Activated T-helper 2 cell treated with anti-CD3 and anti-CD28 coated beads, Interferon-gamma antibody, Interleukin-2, Interleukin-4, amounts not matched to agents 10 μg/mL and 5 μg/mL and 100 μg/mL, durations not matched to agents 14 hours and 24 hours and 36 hours (primary cell): ENCODE data around the gene RAPGEF3. TPM values are rescaled to one million over a fixed set of nuclear protein-coding genes. Genes with fewer than 3 reads are reported as not detected.
A peak's percentile ranks its signal among the peaks of the same experiment; 100 is the strongest.

Source experiments
- DNase-seq: peaks from one replicate; pipeline ENCODE4 v3.0.0; 2021; ENCODE audit warnings: low spot score
- H3K27ac Mint-ChIP-seq: one replicate; pipeline ENCODE4 v1.8.0; 2021; ENCODE audit warnings: mixed read lengths
- H3K27me3 Mint-ChIP-seq: one replicate; pipeline ENCODE4 v1.8.0; 2021; ENCODE audit warnings: low read depth, mixed read lengths
- H3K36me3 Mint-ChIP-seq: one replicate; pipeline ENCODE4 v1.8.0; 2021; ENCODE audit warnings: low read depth, mixed read lengths
- H3K4me1 Mint-ChIP-seq: one replicate; pipeline ENCODE4 v1.8.0; 2021; ENCODE audit warnings: low read depth, mixed read lengths
- H3K4me3 Mint-ChIP-seq: one replicate; pipeline ENCODE4 v1.8.0; 2021; ENCODE audit warnings: low read depth, mild to moderate bottlenecking, moderate library complexity, mixed read lengths
- H3K9me3 Mint-ChIP-seq: one replicate; pipeline ENCODE4 v1.8.0; 2021; ENCODE audit warnings: mixed read lengths
- intact Hi-C: fragments of 100-400 bp; cut with micrococcal nuclease; formaldehyde crosslinking; loops from one replicate; pipeline ENCODE4 v1.15.1; 2023
- total RNA-seq: library from RNA; stranded (reverse); gene quantifications from 2 replicates; pipeline ENCODE4 v1.2.3, GENCODE V29; 2022

Gene RAPGEF3
- total RNA-seq, 1 donor from 2014 or later: 2.7 TPM

DNA sequence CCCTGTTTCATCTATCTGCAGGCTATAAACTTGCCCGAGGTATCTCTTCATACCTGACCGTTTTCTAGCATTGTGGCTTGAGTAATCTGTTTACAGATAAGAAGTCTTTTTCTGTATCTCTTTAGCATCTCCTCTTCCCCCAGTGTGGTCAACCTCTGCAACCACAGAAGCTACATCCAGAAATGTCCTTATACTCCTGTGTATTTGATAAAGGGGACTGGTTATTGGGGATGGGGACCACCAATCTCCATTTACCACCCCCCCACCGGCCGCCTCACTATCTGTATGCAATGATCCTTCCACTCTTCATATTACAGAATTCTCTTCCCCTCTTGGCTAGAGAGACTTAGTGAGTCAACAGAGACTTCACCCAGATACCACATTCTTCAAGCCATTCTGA, 49.4 kb downstream of the RAPGEF3 start:
- peak; percentile 8 for DNase-seq
- no peaks in the 10 kb centered on the region for H3K27me3 Mint-ChIP-seq
- H3K36me3 Mint-ChIP-seq: no peaks in the 10 kb centered on the region
- peaks cover 43% of the 10 kb centered on the region for H3K4me1 Mint-ChIP-seq
- H3K4me3 Mint-ChIP-seq: peak overlapping the region; percentile 55
- H3K9me3 Mint-ChIP-seq: no peaks in the 10 kb centered on the region
- H3K27ac Mint-ChIP-seq: peak overlapping the region; percentile 77
- intact Hi-C loops: loop anchor here (2.0 to 10.0 kb wide), 9 partner anchors 178 to 1982 kb away; partner anchors contain the start of genes ARID2, ASB8, SLC38A1 and TMEM106C

DNA sequence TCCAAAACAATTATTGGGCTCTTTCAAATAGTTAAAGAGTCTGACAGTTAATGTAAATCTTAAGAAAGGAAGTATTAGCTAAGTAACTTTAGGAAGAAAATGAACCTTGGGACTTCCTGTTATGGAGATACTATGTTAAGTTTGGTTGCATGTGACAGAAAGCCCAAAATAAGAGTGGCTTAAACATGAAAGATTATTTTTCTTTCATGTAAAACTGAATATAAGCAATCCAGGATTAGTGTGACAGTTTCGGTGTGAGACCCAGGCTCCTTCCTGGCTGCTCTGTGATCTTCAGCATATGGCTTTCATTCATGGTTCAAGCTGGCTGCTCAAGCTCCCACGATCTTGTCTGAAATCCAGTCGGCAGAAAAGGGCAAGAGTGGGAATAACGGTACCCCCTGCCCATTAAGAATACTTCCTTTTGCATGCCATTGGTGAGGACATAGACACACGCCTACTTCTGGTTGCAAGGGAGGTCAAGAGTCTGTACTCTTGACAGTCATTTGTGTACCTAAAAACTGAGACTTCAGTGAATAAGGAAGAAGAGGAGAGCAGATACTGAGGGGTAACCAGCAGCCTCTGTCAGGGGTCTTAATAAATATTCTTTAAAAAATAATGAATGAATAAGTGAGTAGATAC, 50.7 kb downstream of the RAPGEF3 start:
- Mint-ChIP-seq H3K9me3 (no peaks in the 10 kb centered on the region), H3K4me1 (peaks cover 52% of the 10 kb centered on the region), H3K36me3 (peaks cover 9% of the 10 kb centered on the region), H3K27me3 (no peaks in the 10 kb centered on the region), H3K4me3 (peak overlapping the region; percentile 67), H3K27ac (peak overlapping the region; percentile 50)
- peak; percentile 8 for DNase-seq
- intact Hi-C loops: loop anchor here (2.0 to 10.0 kb wide), 11 partner anchors 125 to 1981 kb away; partner anchors contain the start of genes ARID2, ASB8, SCAF11 and SLC38A1

DNA sequence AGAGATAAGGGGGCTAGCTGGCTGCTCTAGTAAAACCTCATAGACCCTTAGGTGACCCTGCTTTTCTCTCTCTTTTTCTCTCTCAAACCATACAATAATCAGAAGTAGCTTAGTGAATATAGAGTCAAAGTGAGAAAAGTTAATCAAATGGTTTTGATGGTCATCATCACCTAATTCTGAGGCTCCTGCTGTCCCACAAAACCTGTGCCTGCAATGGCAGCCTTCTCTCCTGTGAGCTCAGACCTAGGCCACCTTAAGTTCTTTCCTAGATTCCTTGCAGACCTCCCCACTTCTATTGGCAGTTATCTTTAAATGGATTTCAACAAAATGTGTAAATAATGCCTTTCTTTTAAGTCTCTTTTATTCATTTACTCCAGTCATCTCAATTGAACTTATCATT, 51.3 kb downstream of the RAPGEF3 start:
- Mint-ChIP-seq H3K36me3 (peaks cover 12% of the 10 kb centered on the region), H3K27me3 (no peaks in the 10 kb centered on the region), H3K4me1 (peaks cover 54% of the 10 kb centered on the region), H3K9me3 (no peaks in the 10 kb centered on the region), H3K27ac (peak overlapping the region; percentile 48), H3K4me3 (peak overlapping the region; percentile 67)
- peak; percentile 3 for DNase-seq
- intact Hi-C loops: loop anchor here (2.0 to 10.0 kb wide), 10 partner anchors 125 to 1980 kb away; partner anchors contain the start of genes ARID2, ASB8, SCAF11 and SLC38A1

- Mint-ChIP-seq H3K27me3 (no peaks in the 10 kb centered on the region), H3K36me3 (peaks cover 16% of the 10 kb centered on the region), H3K4me3 (peak within 1 kb of the TSS; percentile 96), H3K9me3 (no peaks in the 10 kb centered on the region), H3K27ac (peak within 1 kb of the TSS; percentile 98), H3K4me1 (peaks cover 55% of the 10 kb centered on the region)
- DNase-seq: peak; percentile 96
- intact Hi-C loops: loop anchor here (2.0 to 10.0 kb wide), 10 partner anchors 127 to 1978 kb away; partner anchors contain the start of genes ARID2, ASB8, SCAF11 and SLC38A1
Observed at GRCh38 chr12:47705566-47706425, 52.9 kb downstream of the RAPGEF3 start, which contains the start of gene RPAP3. RPAP3 (minus strand) TSS chr12:47706030; CDS start chr12:47702840, 3,190 bp downstream.

- Mint-ChIP-seq H3K36me3 (peaks cover 22% of the 10 kb centered on the region), H3K9me3 (no peaks in the 10 kb centered on the region), H3K4me1 (peaks cover 52% of the 10 kb centered on the region), H3K4me3 (peak overlapping the region; percentile 96), H3K27me3 (no peaks in the 10 kb centered on the region), H3K27ac (peak overlapping the region; percentile 87)
- no peak for DNase-seq
- intact Hi-C loops: loop anchor here (5.0 to 10.0 kb wide), 8 partner anchors 182 to 1978 kb away; partner anchors contain the start of genes ARID2, ASB8, SLC38A1 and TMEM106C
Observed at GRCh38 chr12:47705229-47705565, 53.5 kb downstream of the RAPGEF3 start.

DNA sequence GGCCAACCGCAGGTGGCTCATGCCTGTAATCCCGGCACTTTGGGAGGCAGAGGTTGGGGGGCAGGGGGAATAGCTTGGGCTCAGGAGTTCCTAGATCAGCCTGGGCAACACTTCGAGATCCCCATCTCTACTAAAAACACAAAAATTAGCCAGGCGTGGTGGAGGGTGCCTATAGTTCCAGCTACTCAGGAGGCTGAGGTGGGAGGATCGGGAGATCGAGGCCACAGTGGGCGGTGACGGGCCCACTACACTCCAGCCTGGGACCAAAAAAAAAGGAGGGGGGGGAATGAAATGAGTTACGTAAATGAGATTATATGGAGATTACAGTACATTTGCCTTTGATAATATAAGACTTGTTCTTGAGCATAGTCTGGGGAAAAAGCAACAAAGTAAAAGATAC, 54.0 kb downstream of the RAPGEF3 start:
- Mint-ChIP-seq H3K27me3 (no peaks in the 10 kb centered on the region), H3K4me1 (peaks cover 50% of the 10 kb centered on the region), H3K27ac (peak overlapping the region; percentile 87), H3K36me3 (peaks cover 27% of the 10 kb centered on the region), H3K4me3 (peak overlapping the region; percentile 96), H3K9me3 (no peaks in the 10 kb centered on the region)
- intact Hi-C loops: loop anchor here (5.0 to 10.0 kb wide), 8 partner anchors 183 to 1977 kb away; partner anchors contain the start of genes ARID2, ASB8, SLC38A1 and TMEM106C
- DNase-seq: no peak

DNA sequence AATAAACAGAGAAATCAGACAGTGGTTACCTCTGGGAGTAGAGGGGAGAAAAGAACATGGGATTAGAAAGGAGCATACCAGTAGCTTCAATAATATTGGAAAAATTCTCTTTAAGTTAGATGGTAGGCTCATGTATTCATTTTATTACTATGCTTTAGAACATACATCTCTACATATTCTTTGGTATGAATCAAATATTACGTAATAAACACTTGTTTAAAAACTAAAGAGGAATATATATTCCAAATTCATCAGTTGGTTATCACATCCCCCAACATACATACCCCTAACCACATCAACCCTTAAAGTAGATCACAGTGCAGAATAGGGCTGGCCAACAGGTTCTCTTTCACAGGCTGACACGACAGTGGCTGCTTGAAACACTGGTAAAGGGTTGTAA, 58.4 kb downstream of the RAPGEF3 start:
- intact Hi-C loops: loop anchor here (10.0 kb wide), 1 partner anchor 265 kb away; the partner anchor contains the start of gene TMEM106C
- H3K27me3 Mint-ChIP-seq: no peaks in the 10 kb centered on the region
- H3K27ac Mint-ChIP-seq: no peak overlapping the region
- no peak overlapping the region for H3K4me3 Mint-ChIP-seq
- no peak for DNase-seq
- peaks cover 18% of the 10 kb centered on the region for H3K4me1 Mint-ChIP-seq
- no peaks in the 10 kb centered on the region for H3K9me3 Mint-ChIP-seq
- H3K36me3 Mint-ChIP-seq: peaks cover 52% of the 10 kb centered on the region

GRCh38 chr12:47698631-47699030, 60.0 kb downstream of the RAPGEF3 start:
- no peak for DNase-seq
- Mint-ChIP-seq H3K4me1 (peaks cover 10% of the 10 kb centered on the region), H3K4me3 (no peak overlapping the region), H3K27me3 (no peaks in the 10 kb centered on the region), H3K9me3 (no peaks in the 10 kb centered on the region), H3K36me3 (peaks cover 62% of the 10 kb centered on the region), H3K27ac (no peak overlapping the region)
- intact Hi-C loops: no loop called here

DNA sequence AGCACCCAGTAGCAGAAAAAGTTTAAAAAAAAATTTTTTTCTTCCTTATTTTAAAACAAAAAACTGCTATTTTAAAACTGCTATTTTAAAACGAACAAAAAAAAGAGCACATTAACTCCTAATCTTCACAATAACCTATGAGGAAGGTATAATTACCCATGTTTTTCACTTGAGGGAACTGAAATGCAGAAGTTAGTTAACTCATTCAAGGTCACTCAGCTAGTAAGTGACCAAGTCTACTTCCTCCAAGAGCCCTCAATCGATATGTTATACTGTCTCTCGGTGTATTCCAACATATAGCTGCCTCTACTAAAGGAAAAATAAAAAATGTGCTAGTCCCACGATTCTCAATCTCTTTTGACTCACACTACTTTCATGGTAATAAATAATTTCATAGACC, 60.6 kb downstream of the RAPGEF3 start:
- intact Hi-C loops: no loop called here
- Mint-ChIP-seq H3K27ac (no peak overlapping the region), H3K36me3 (peaks cover 63% of the 10 kb centered on the region), H3K4me3 (no peak overlapping the region), H3K9me3 (no peaks in the 10 kb centered on the region), H3K4me1 (peaks cover 5% of the 10 kb centered on the region), H3K27me3 (no peaks in the 10 kb centered on the region)
- DNase-seq: no peak

GRCh38 chr12:47689215-47689614, 69.5 kb downstream of the RAPGEF3 start:
- no peak overlapping the region for H3K4me3 Mint-ChIP-seq
- no peaks in the 10 kb centered on the region for H3K9me3 Mint-ChIP-seq
- H3K27me3 Mint-ChIP-seq: no peaks in the 10 kb centered on the region
- H3K4me1 Mint-ChIP-seq: no peaks in the 10 kb centered on the region
- H3K27ac Mint-ChIP-seq: no peak overlapping the region
- intact Hi-C loops: no loop called here
- peaks cover 54% of the 10 kb centered on the region for H3K36me3 Mint-ChIP-seq
- DNase-seq: no peak

- Mint-ChIP-seq H3K9me3 (no peaks in the 10 kb centered on the region), H3K36me3 (peaks cover 44% of the 10 kb centered on the region), H3K4me3 (no peak overlapping the region), H3K27ac (no peak overlapping the region), H3K4me1 (no peaks in the 10 kb centered on the region), H3K27me3 (no peaks in the 10 kb centered on the region)
- intact Hi-C loops: loop anchor here (2.0 kb wide), 1 partner anchor 37 kb away; no protein-coding TSS in a partner anchor
- no peak for DNase-seq
Observed at GRCh38 chr12:47687636-47688035, 71.0 kb downstream of the RAPGEF3 start.

DNA sequence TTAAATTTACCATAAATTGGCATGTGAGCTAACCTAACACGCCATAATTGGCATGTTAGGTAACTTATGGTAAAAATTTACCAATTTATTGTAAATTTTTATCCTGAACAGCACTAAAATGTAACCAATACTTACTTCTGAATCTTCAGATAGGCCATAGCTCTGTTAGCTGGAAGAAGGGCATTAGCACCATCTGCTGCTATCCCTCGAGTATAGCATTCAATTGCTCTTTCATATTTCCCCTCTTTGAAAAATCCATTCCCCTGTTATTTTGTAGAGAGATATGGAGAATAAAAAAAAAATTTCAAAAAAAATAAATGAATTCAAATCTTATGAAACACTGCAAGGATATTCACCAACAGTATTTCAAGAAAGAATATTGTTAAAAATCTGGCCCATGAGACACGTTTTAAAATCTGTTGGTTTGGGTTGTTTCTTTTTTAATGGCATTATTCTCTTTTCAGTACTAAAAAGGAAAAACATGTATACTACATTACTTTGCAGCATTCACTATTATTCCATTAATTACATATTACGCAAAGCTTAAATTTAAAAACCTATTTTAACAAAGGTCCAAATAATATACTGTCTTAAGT, 71.9 kb downstream of the RAPGEF3 start:
- no peaks in the 10 kb centered on the region for H3K27me3 Mint-ChIP-seq
- H3K4me1 Mint-ChIP-seq: no peaks in the 10 kb centered on the region
- intact Hi-C loops: loop anchor here (1.0 to 2.0 kb wide), 2 partner anchors 36 to 654 kb away; no protein-coding TSS in a partner anchor
- no peak overlapping the region for H3K27ac Mint-ChIP-seq
- no peaks in the 10 kb centered on the region for H3K9me3 Mint-ChIP-seq
- no peak for DNase-seq
- peaks cover 39% of the 10 kb centered on the region for H3K36me3 Mint-ChIP-seq
- no peak overlapping the region for H3K4me3 Mint-ChIP-seq
